Nephron (organoid): Measurements from ENCODE around the gene NPTX1.
"Not testable (repeated sequence)": the region's sequence is repeated elsewhere in the genome, so short reads cannot be mapped to it uniquely, and the experiment has no call there.

Experiments
- H3K27ac Mint-ChIP-seq, 3 experiments: 2 replicates each; pipeline ENCODE4 v1.8.0; 2020; ENCODE audit warnings: mixed read lengths in 3 of 3, mild to moderate bottlenecking in 2 of 3, moderate library complexity in 1 of 3
- H3K27me3 Mint-ChIP-seq: 2 replicates; pipeline ENCODE4 v1.8.0; 2021; ENCODE audit warnings: low read depth, mild to moderate bottlenecking, moderate library complexity, mixed read lengths
- H3K36me3 Mint-ChIP-seq: 2 replicates; pipeline ENCODE4 v1.8.0; 2020; ENCODE audit warnings: low read depth, mixed read lengths
- H3K4me1 Mint-ChIP-seq: 2 replicates; pipeline ENCODE4 v1.8.0; 2020; ENCODE audit warnings: mixed read lengths
- H3K4me3 Mint-ChIP-seq, 3 experiments: 2 replicates each; pipeline ENCODE4 v1.8.0; 2020; ENCODE audit warnings: mild to moderate bottlenecking in 3 of 3, mixed read lengths in 3 of 3, moderate library complexity in 2 of 3
- H3K9me3 Mint-ChIP-seq: 2 replicates; pipeline ENCODE4 v1.8.0; 2020; ENCODE audit warnings: mixed read lengths
- TF ChIP-seq, protein P1 (sequence below), 3 experiments: fragments of 200-600 bp; sonication (generic); IDR thresholded peaks; one replicate each; pipeline ENCODE4 v1.5.0; 2021; ENCODE audit warnings: antibody characterized with exemption in 3 of 3; ENCODE audit not compliant: unreplicated experiment in 3 of 3

The NPTX1 gene

DNA sequence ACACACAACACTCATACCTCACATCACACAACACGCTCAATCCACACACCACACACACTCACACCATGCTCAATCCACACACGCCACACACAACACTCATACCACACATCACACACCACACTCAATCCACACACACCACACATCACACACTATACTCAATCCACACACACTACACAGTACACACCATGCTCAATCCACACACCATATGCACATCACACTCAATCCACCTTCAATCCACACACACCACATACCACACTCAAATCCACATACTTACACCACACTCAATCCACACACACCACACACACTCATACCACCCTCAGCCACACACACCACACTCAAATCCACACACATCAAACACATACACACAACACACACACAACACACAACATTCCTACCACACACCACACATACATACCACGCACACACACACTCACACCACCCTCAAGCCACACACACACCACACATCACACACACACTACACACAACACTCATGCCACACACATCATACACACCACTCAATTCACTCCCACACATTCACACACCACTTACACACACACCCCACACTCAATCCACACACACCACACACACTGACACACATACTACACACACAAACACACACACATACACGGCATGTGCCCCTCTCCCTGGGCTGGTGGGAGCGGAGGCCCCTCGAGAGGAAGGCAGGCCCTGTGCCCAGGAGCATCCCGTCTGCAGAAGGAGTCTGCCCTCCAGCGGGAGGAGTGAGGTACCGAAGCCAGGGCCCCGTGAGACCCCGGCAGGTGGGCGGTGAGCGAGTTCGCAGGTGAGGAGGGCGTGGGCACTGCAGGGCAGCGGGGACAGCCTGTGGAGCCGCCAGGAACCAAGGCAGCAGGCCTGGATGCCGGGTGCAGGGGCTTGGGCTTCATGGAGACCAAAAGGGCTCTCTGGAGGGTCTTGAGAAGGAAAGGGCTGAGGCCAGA is 35.1 kb upstream of the NPTX1 start:
- H3K27ac Mint-ChIP-seq = no peak overlapping the region
- no peaks in the 10 kb centered on the region for H3K9me3 Mint-ChIP-seq
- TF ChIP-seq, protein P1, sequence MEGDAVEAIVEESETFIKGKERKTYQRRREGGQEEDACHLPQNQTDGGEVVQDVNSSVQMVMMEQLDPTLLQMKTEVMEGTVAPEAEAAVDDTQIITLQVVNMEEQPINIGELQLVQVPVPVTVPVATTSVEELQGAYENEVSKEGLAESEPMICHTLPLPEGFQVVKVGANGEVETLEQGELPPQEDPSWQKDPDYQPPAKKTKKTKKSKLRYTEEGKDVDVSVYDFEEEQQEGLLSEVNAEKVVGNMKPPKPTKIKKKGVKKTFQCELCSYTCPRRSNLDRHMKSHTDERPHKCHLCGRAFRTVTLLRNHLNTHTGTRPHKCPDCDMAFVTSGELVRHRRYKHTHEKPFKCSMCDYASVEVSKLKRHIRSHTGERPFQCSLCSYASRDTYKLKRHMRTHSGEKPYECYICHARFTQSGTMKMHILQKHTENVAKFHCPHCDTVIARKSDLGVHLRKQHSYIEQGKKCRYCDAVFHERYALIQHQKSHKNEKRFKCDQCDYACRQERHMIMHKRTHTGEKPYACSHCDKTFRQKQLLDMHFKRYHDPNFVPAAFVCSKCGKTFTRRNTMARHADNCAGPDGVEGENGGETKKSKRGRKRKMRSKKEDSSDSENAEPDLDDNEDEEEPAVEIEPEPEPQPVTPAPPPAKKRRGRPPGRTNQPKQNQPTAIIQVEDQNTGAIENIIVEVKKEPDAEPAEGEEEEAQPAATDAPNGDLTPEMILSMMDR (IDR thresholded peaks at IDR 0.05; ENCODE audit: unreplicated experiment in 3 of 3) = peak in 1 of 3 experiments; percentile 19
- no peaks in the 10 kb centered on the region for H3K36me3 Mint-ChIP-seq
- peaks cover 4% of the 10 kb centered on the region for H3K4me1 Mint-ChIP-seq
- no peak overlapping the region for H3K4me3 Mint-ChIP-seq
- peaks cover 31% of the 10 kb centered on the region for H3K27me3 Mint-ChIP-seq

DNA sequence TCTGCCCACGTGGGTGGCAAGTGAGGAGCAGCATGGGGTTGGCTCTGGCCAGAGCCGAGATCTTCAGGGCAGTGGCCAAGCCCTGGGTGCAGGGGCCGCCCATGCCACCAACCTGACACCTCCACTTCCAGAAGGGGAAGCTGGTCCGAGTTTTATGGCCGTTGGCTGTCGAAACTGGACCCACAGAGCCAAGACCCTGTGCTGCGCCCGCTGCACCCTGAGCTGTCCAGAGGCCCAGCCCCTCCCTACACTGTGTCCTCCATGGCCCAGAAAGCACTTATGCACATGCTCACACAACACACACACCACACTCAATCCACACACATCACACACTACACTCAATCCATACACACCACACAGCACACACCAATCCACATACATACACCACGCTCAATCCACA is 34.4 kb upstream of the NPTX1 start:
- Mint-ChIP-seq H3K9me3 (no peaks in the 10 kb centered on the region), H3K4me1 (peaks cover 4% of the 10 kb centered on the region), H3K4me3 (no peak overlapping the region), H3K27ac (no peak overlapping the region), H3K27me3 (peaks cover 37% of the 10 kb centered on the region), H3K36me3 (no peaks in the 10 kb centered on the region)
- TF ChIP-seq, protein P1 (IDR thresholded peaks at IDR 0.05; ENCODE audit: unreplicated experiment in 3 of 3) = no peak

DNA sequence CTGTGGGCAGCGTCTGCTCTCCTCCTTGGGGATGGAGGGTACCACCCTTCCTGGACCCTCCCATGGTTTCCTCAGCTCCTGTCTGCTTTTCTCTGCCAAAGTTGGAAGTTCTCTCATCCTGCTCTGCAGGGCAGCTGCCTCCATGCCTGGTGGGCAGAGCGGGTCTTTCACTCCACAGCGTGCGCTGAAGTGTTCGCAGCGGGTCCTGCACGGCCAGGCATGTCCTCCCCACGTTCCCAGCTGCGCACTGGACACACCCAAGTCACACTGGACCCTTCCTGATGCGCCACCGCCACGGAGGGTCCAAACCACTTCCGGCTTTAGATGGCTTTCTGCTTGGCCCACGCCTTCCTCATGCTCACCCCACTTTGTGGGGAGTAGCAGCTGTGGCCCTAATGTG is 33.7 kb upstream of the NPTX1 start:
- no peak overlapping the region for H3K27ac Mint-ChIP-seq
- peaks cover 6% of the 10 kb centered on the region for H3K4me1 Mint-ChIP-seq
- H3K27me3 Mint-ChIP-seq = peaks cover 43% of the 10 kb centered on the region
- no peaks in the 10 kb centered on the region for H3K36me3 Mint-ChIP-seq
- TF ChIP-seq, protein P1 (IDR thresholded peaks at IDR 0.05; ENCODE audit: unreplicated experiment in 3 of 3) = no peak
- H3K4me3 Mint-ChIP-seq = no peak overlapping the region
- no peaks in the 10 kb centered on the region for H3K9me3 Mint-ChIP-seq

DNA sequence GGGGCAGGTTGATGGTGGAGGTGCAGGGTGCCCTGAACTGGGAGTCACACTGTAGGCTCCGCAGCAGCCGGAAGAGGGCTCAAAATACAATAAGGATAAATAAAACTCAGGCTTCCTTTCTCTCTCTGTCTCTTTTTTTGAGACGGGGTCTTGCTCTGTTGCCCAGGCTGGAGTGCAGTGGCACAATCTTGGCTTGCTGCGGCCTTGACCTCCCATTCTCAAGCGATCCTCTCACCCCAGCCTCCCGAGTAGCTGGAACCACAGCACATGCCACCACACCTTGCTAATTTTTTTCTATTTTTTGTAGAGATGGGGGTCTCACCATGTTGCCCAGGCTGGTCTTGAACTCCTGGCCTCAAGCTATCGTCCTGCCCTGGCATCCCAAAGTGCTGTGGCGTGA is 32.9 kb upstream of the NPTX1 start:
- H3K4me3 Mint-ChIP-seq = no peak overlapping the region
- H3K27me3 Mint-ChIP-seq = peaks cover 51% of the 10 kb centered on the region
- no peaks in the 10 kb centered on the region for H3K9me3 Mint-ChIP-seq
- H3K36me3 Mint-ChIP-seq = no peaks in the 10 kb centered on the region
- H3K4me1 Mint-ChIP-seq = peaks cover 9% of the 10 kb centered on the region
- TF ChIP-seq, protein P1 (IDR thresholded peaks at IDR 0.05; ENCODE audit: unreplicated experiment in 3 of 3) = no peak
- H3K27ac Mint-ChIP-seq = no peak overlapping the region

DNA sequence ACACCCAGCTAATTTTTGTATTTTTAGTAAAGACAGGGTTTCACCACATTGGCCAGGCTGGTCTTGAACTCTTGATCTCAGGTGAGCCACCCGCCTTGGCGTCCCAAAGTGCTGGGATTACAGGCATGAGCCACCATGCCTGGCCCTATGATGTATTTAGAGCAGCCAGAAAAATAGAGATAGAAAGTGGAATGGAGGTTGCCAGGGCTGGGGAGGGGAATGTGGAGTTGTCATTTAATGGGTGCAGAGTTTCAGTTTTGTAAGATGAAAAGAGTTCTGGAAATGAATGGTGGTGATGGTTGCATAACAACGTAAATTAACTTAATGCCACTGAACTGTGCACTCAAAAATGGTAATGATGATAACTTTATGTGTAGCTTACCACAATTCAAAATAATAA is 31.6 kb upstream of the NPTX1 start:
- TF ChIP-seq, protein P1 (IDR thresholded peaks at IDR 0.05; ENCODE audit: unreplicated experiment in 3 of 3) = no peak
- Mint-ChIP-seq H3K4me1 (peaks cover 5% of the 10 kb centered on the region), H3K9me3 (no peaks in the 10 kb centered on the region), H3K36me3 (no peaks in the 10 kb centered on the region), H3K4me3 (no peak overlapping the region), H3K27me3 (peaks cover 46% of the 10 kb centered on the region), H3K27ac (no peak overlapping the region)

DNA sequence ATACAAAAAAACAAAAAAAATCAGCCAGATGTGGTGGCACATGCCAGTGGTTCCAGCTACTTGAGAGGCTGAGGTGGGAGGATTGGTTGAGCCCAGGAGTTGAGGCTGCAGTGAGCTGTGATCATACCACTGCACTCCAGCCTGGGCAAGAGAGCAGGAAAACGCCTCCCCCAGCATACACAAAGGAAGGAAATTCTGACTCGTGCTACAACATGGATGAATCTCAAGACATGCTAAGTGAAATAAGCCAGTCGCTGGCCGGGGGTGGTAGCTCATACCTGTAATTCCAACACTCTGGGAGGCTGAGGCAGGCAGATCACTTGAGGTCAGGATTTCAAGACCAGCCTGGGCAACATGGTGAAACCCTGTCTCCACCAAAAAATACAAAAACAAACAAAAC is 30.8 kb upstream of the NPTX1 start:
- H3K4me1 Mint-ChIP-seq, H3K4me3 Mint-ChIP-seq, H3K27ac Mint-ChIP-seq, H3K9me3 Mint-ChIP-seq, H3K36me3 Mint-ChIP-seq: not testable (repeated sequence)
- H3K27me3 Mint-ChIP-seq = peaks cover 47% of the 10 kb centered on the region
